GM23248 (cell line): ENCODE data around the gene LENG9. TPM values are rescaled to one million over a fixed set of nuclear protein-coding genes. Genes with fewer than 3 reads are reported as not detected.
A peak's percentile ranks its signal among the peaks of the same experiment; 100 is the strongest.

Experiments
- DNase-seq: peaks from one replicate; pipeline ENCODE4 v3.0.0-alpha.2; 2015
- H2AFZ ChIP-seq: fragments of 200-600 bp; sonication (generic); 2 replicates; pipeline ENCODE4 v1.6.1; 2016; ENCODE audit warnings: antibody characterized with exemption
- H3F3A ChIP-seq: fragments of 200-600 bp; sonication (generic); 2 replicates; pipeline ENCODE4 v1.6.1; 2016; ENCODE audit warnings: mild to moderate bottlenecking, antibody characterized with exemption, mixed run types; ENCODE audit not compliant: insufficient read depth
- H3K27ac ChIP-seq: fragments of 200-600 bp; sonication (generic); 2 replicates; pipeline ENCODE4 v1.5.1; 2016; ENCODE audit warnings: mild to moderate bottlenecking
- H3K27me3 ChIP-seq: fragments of 200-600 bp; sonication (generic); replicated peaks from 2 replicates; pipeline ENCODE4 v1.6.1; 2016; ENCODE audit warnings: mild to moderate bottlenecking; ENCODE audit not compliant: insufficient read depth
- H3K36me3 ChIP-seq: fragments of 200-600 bp; sonication (generic); 2 replicates; pipeline ENCODE4 v1.6.1; 2016; ENCODE audit warnings: low read depth, mild to moderate bottlenecking
- H3K4me1 ChIP-seq: fragments of 200-600 bp; sonication (generic); 2 replicates; pipeline ENCODE4 v1.6.1; 2016; ENCODE audit warnings: mild to moderate bottlenecking; ENCODE audit not compliant: insufficient read depth
- H3K4me2 ChIP-seq: fragments of 200-600 bp; sonication (generic); one replicate; pipeline ENCODE4 v1.6.1; 2016; ENCODE audit warnings: mild to moderate bottlenecking; ENCODE audit not compliant: unreplicated experiment
- H3K4me3 ChIP-seq: fragments of 200-600 bp; sonication (generic); 2 replicates; pipeline ENCODE4 v1.5.1; 2016; ENCODE audit warnings: mild to moderate bottlenecking
- H3K79me2 ChIP-seq: fragments of 200-600 bp; sonication (generic); 2 replicates; pipeline ENCODE4 v1.6.1; 2016; ENCODE audit warnings: mild to moderate bottlenecking; ENCODE audit not compliant: insufficient read depth
- H3K9ac ChIP-seq: fragments of 200-600 bp; sonication (generic); 2 replicates; pipeline ENCODE4 v1.6.1; 2016; ENCODE audit warnings: mild to moderate bottlenecking
- H3K9me2 ChIP-seq: fragments of 200-600 bp; sonication (generic); 2 replicates; pipeline ENCODE4 v1.6.1; 2016; ENCODE audit warnings: mixed run types, mild to moderate bottlenecking, moderate library complexity; ENCODE audit not compliant: insufficient read depth
- H3K9me3 ChIP-seq: fragments of 200-600 bp; sonication (generic); one replicate; pipeline ENCODE4 v1.6.1; 2017; ENCODE audit warnings: low read depth
- H4K20me1 ChIP-seq: fragments of 200-600 bp; sonication (generic); 2 replicates; pipeline ENCODE4 v1.6.0; 2016; ENCODE audit not compliant: insufficient read depth
- EZH2 ChIP-seq: fragments of 200-600 bp; sonication (generic); IDR thresholded peaks from 2 replicates; pipeline ENCODE4 v1.6.1; 2018; ENCODE audit warnings: antibody characterized with exemption, mild to moderate bottlenecking; ENCODE audit not compliant: insufficient read depth, poor library complexity, severe bottlenecking
- EZH2phosphoT487 ChIP-seq: fragments of 200-600 bp; sonication (generic); IDR thresholded peaks from 2 replicates; pipeline ENCODE4 v1.6.1; 2018; ENCODE audit warnings: antibody characterized with exemption, moderate library complexity, mild to moderate bottlenecking, low read depth; ENCODE audit not compliant: insufficient read depth
- WGBS, 2 experiments: methylation state at CpG; one replicate each; pipeline ENCODE4 v1.1.6; 2015 to 2017; ENCODE audit warnings: low lambda C conversion rate in 2 of 2, low coverage in 1 of 2; ENCODE audit errors: missing lambda C conversion rate in 2 of 2; 5-methylcytosine and 5-hydroxymethylcytosine counted together
- in situ Hi-C: fragments of 300-500 bp; cut with MboI; formaldehyde crosslinking; loops from 2 replicates; pipeline ENCODE4 v1.15.0; 2020
- polyA plus RNA-seq: library from polyadenylated mRNA; unstranded; fragments of >200 nt; fragmentation: Nextera tagmentation; extraction: Ambion mirVana; gene quantifications from 2 replicates; pipeline ENCODE4 v1.2.1, GENCODE V29; 2016
- total RNA-seq: library from RNA; depleted of rRNA; stranded (reverse); fragments of >200 nt; shearing (Covaris generic); gene quantifications from 2 replicates; pipeline ENCODE4 v1.2.3, GENCODE V29; 2014

LENG9 gene
- total and polyA plus RNA-seq, 2 experiments from 2014 or later, result 0.41 to 13.5 TPM

- Histone ChIP-seq H3K4me3 (no peak overlapping the region), H3K4me1 (no peaks in the 10 kb centered on the region), H3K4me2 (no peak overlapping the region), H3K9me3 (no peaks in the 10 kb centered on the region), H3K9ac (no peak overlapping the region), H3K9me2 (no peaks in the 10 kb centered on the region), H2AFZ (no peak overlapping the region), H3K27ac (no peak overlapping the region), H3K79me2 (no peaks in the 10 kb centered on the region), H3K27me3 (no peaks in the 10 kb centered on the region), H3K36me3 (no peaks in the 10 kb centered on the region), H4K20me1 (no peaks in the 10 kb centered on the region), H3F3A (no peaks in the 10 kb centered on the region)
- no peak for TF ChIP-seq EZH2
- TF ChIP-seq EZH2phosphoT487, result no peak
- in situ Hi-C loops, result no loop called here
- 62 to 70% methylated on average over 5 of the region's 5 CpGs for WGBS, 2 experiments
- peak; percentile 12 for DNase-seq
These were observed 22.3 kb upstream of the LENG9 start for GRCh38 chr19:54485851-54486250.

- Histone ChIP-seq H3K79me2 (no peaks in the 10 kb centered on the region), H3K9ac (no peak overlapping the region), H3K9me2 (no peaks in the 10 kb centered on the region), H3K4me2 (no peak overlapping the region), H3K27ac (no peak overlapping the region), H3K27me3 (no peaks in the 10 kb centered on the region), H3K4me1 (no peaks in the 10 kb centered on the region), H4K20me1 (no peaks in the 10 kb centered on the region), H3F3A (no peaks in the 10 kb centered on the region), H3K36me3 (no peaks in the 10 kb centered on the region), H3K9me3 (no peaks in the 10 kb centered on the region), H2AFZ (no peak overlapping the region), H3K4me3 (no peak overlapping the region)
- TF ChIP-seq EZH2 (no peak), EZH2phosphoT487 (no peak)
- 55 to 64% methylated on average over 10 of the region's 10 CpGs for WGBS, 2 experiments
- in situ Hi-C loops, result no loop called here
- DNase-seq, result no peak
These were observed 20.9 kb upstream of the LENG9 start for GRCh38 chr19:54484451-54484850.

- 64 to 75% methylated on average over 2 to 3 of the region's 3 CpGs for WGBS, 2 experiments
- H3K9ac ChIP-seq, result no peak overlapping the region
- H4K20me1 ChIP-seq, result no peaks in the 10 kb centered on the region
- H3K79me2 ChIP-seq, result no peaks in the 10 kb centered on the region
- H2AFZ ChIP-seq, result no peak overlapping the region
- in situ Hi-C loops, result no loop called here
- H3K36me3 ChIP-seq, result no peaks in the 10 kb centered on the region
- H3K4me1 ChIP-seq, result no peaks in the 10 kb centered on the region
- H3K4me3 ChIP-seq, result no peak overlapping the region
- DNase-seq, result no peak
- no peak overlapping the region for H3K27ac ChIP-seq
- H3K9me2 ChIP-seq, result no peaks in the 10 kb centered on the region
- H3K9me3 ChIP-seq, result no peaks in the 10 kb centered on the region
- TF ChIP-seq EZH2phosphoT487 (no peak), EZH2 (no peak)
- H3F3A ChIP-seq, result no peaks in the 10 kb centered on the region
- H3K27me3 ChIP-seq, result no peaks in the 10 kb centered on the region
- H3K4me2 ChIP-seq, result no peak overlapping the region
These were observed 19.3 kb upstream of the LENG9 start for GRCh38 chr19:54482889-54483288.

GRCh38 chr19:54481326-54481930 lies 17.9 kb upstream of the LENG9 start:
- DNase-seq, result peak; percentile 63
- 11 to 13% methylated on average over 16 of the region's 16 CpGs for WGBS, 2 experiments
- in situ Hi-C loops, result no loop called here
- Histone ChIP-seq H3K36me3 (no peaks in the 10 kb centered on the region), H3K4me2 (no peak overlapping the region), H3K79me2 (no peaks in the 10 kb centered on the region), H3K4me1 (no peaks in the 10 kb centered on the region), H3K9me2 (no peaks in the 10 kb centered on the region), H3K27me3 (no peaks in the 10 kb centered on the region), H3K9ac (no peak overlapping the region), H3K27ac (no peak overlapping the region), H3K9me3 (no peaks in the 10 kb centered on the region), H2AFZ (peak overlapping the region; percentile 58; the same call in 1 of the 2 replicates), H3F3A (no peaks in the 10 kb centered on the region), H4K20me1 (no peaks in the 10 kb centered on the region), H3K4me3 (no peak overlapping the region)
- TF ChIP-seq EZH2phosphoT487, result no peak
- no peak for TF ChIP-seq EZH2

GRCh38 chr19:54480051-54480450 lies 16.5 kb upstream of the LENG9 start:
- Histone ChIP-seq H3K9me3 (no peaks in the 10 kb centered on the region), H3K9me2 (no peaks in the 10 kb centered on the region), H3K4me1 (no peaks in the 10 kb centered on the region), H3F3A (no peaks in the 10 kb centered on the region), H4K20me1 (no peaks in the 10 kb centered on the region), H3K9ac (no peak overlapping the region), H2AFZ (no peak overlapping the region), H3K79me2 (no peaks in the 10 kb centered on the region), H3K36me3 (no peaks in the 10 kb centered on the region), H3K4me2 (no peak overlapping the region), H3K27me3 (no peaks in the 10 kb centered on the region), H3K27ac (no peak overlapping the region), H3K4me3 (no peak overlapping the region)
- WGBS, 2 experiments, result 63 to 71% methylated on average over 2 of the region's 2 CpGs
- in situ Hi-C loops, result no loop called here
- TF ChIP-seq EZH2, result no peak
- no peak for TF ChIP-seq EZH2phosphoT487
- no peak for DNase-seq
